ENCODE results near the gene CCDC190. TPM values are rescaled to one million over a fixed set of nuclear protein-coding genes. Genes with fewer than 3 reads are reported as not detected.

The CCDC190 gene
- total RNA-seq, result 0.59 TPM
- long read RNA-seq, result 0 reads

DNA sequence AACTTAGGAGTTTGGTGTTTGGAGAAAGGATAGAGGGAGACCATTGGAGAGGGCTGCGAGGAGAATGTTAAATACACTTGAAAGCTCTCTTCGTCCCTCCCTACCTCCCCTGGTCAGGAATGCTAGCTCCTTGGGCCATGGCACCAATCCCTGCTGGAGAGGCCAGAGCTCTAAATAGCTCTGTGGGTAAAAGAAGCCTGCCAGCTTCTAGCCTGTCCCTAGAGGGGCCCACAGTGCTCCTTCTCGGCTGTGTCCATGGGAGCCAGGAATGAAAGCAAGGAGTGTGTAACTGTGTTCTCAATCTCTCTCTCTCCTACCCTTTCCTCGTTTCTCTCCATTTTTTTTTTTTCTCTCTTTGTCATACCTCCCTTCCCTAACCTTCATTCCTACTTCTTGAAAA, at the start of gene CCDC190:
TSS of gene CCDC190 (minus strand) at position 75 of the 400 bp plus-strand sequence. CDS start 1,529 bp downstream, outside the sequence.
- intact Hi-C loops (cut with DNase I), result no loop called here
- no peak for DNase-seq (ENCODE audit: low spot score)

- intact Hi-C loops (cut with DNase I), result no loop called here
- DNase-seq (ENCODE audit: low spot score), result no peak
Observed at GRCh38 chr1:162910161-162910560, 49.2 kb upstream of the CCDC190 start.

GRCh38 chr1:162908780-162909179, 47.8 kb upstream of the CCDC190 start:
- DNase-seq (ENCODE audit: low spot score), result no peak
- intact Hi-C loops (cut with DNase I), result no loop called here

DNA sequence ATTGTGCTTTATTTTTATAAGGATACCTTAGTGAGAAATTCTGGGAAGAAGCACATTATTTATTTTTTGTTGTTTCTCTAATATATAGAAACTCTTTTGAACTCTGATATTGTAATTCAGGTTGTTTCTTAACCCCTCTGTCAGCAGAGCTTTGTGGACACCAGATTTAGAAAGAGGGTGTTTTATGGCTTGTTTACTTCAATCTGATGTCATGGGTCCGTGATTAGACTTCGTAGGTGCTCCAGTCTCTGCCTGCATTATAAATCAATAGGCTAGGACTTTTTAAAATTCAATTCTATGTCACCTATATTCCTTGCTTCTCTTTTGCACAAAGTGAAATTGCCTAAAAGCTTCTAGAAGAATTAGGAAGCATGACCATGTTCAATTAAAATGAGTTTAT, 47.3 kb upstream of the CCDC190 start:
- intact Hi-C loops (cut with DNase I), result no loop called here
- DNase-seq (ENCODE audit: low spot score), result no peak

DNA sequence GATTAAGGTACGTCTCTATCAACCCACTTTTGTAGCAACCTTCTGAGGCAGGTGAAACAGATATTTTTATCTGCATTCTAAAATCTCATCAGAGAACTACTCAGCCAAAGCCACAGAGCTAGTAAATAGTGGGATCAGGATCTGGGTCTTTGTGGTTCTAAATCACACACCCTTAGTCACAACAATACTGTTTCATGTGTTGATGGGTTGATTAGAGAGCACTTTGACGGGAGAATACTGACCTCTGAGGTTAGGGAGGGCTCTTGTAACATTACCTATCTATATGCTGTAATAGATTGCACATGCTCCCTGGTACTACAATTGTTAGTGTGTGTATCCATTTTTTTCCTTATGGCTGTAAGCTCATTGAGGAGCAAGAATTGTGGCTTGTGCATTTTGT, 45.5 kb upstream of the CCDC190 start:
- no peak for DNase-seq (ENCODE audit: low spot score)
- intact Hi-C loops (cut with DNase I), result no loop called here

- intact Hi-C loops (cut with DNase I), result no loop called here
- DNase-seq (ENCODE audit: low spot score), result no peak
Observed at GRCh38 chr1:162905174-162906158, 44.5 kb upstream of the CCDC190 start.

GRCh38 chr1:162904579-162904978, 43.6 kb upstream of the CCDC190 start:
- DNase-seq (ENCODE audit: low spot score), result no peak
- intact Hi-C loops (cut with DNase I), result no loop called here

GRCh38 chr1:162904023-162904422, 43.0 kb upstream of the CCDC190 start:
- intact Hi-C loops (cut with DNase I), result no loop called here
- DNase-seq (ENCODE audit: low spot score), result no peak

- intact Hi-C loops (cut with DNase I), result no loop called here
Observed at GRCh38 chr1:162903246-162903645, 42.3 kb upstream of the CCDC190 start.

DNA sequence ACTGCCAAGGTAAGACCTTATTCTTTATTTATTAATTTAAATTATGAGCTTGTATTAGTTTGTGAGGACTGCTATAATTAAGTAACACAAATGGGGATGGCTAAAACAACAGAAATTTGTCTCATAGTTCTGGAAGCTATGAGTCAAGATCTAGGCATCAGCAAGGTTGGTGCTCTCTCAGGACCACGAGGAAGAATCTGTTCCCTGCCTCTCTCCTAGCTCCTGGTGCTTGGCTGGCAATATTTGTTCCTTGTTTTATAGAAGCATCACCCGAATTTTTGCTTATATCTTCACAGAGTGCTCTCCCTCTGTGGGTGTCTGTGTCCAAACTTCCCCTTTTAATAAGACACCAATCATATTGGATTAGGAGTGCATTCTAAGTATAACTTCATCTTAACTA, 41.4 kb upstream of the CCDC190 start:
- intact Hi-C loops (cut with DNase I), result no loop called here
- DNase-seq (ENCODE audit: low spot score), result no peak

More at GRCh38 chr1:162903246-162903645, 42.3 kb upstream of the CCDC190 start:
- DNase-seq (ENCODE audit: low spot score), result no peak

- DNase-seq (ENCODE audit: low spot score), result no peak
- intact Hi-C loops (cut with DNase I), result no loop called here
Observed at GRCh38 chr1:162901243-162901642, 40.3 kb upstream of the CCDC190 start.

- no peak for DNase-seq (ENCODE audit: low spot score)
- intact Hi-C loops (cut with DNase I), result no loop called here
Observed at GRCh38 chr1:162899422-162900146, 38.6 kb upstream of the CCDC190 start.

DNA sequence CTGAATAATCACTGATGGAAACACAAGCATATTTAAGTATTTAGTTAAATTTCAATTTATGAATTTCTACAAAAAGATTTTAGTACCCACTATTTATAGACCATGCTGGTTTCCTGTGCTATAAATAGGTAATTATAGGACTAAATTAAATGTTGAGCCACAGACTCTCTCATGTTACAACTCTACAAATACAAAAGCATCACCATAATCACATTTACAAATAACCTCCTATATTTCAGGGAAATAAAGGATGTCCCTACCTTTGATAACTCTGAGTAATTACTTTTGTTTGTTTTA, 32.6 kb upstream of the CCDC190 start:
- DNase-seq (ENCODE audit: low spot score), result no peak
- intact Hi-C loops (cut with DNase I), result no loop called here

- DNase-seq (ENCODE audit: low spot score), result no peak
- intact Hi-C loops (cut with DNase I), result no loop called here
Observed at GRCh38 chr1:162892906-162893611, 32.1 kb upstream of the CCDC190 start.

DNA sequence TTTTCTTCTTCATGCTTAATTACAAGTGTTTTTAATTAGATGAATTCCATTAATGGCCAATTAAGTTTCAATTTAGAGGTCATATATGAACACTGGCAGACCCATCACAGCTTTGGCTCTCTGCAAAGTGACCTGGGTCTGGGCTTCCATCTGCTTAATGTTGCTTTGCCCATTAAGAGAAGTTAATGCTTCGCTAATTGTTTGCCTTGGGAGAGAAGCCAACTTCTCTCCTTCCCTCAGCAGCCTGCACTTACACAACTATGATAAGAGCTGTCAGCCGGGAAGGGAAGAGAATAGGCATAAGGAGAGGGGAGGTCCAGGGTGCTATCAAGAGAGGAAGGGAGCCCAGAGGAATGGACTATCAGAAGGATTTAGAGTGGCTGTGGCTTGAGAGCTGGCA, 29.0 kb upstream of the CCDC190 start:
- intact Hi-C loops (cut with DNase I), result no loop called here
- DNase-seq (ENCODE audit: low spot score), result no peak

GRCh38 chr1:162886705-162887104, 25.7 kb upstream of the CCDC190 start:
- intact Hi-C loops (cut with DNase I), result no loop called here
- no peak for DNase-seq (ENCODE audit: low spot score)

- DNase-seq (ENCODE audit: low spot score), result no peak
- intact Hi-C loops (cut with DNase I), result no loop called here
Observed at GRCh38 chr1:162885265-162885664, 24.3 kb upstream of the CCDC190 start.

- DNase-seq (ENCODE audit: low spot score), result no peak
Observed at GRCh38 chr1:162884831-162885230, 23.9 kb upstream of the CCDC190 start.

GRCh38 chr1:162882248-162882674, 21.3 kb upstream of the CCDC190 start:
- intact Hi-C loops (cut with DNase I), result no loop called here
- no peak for DNase-seq (ENCODE audit: low spot score)

More at GRCh38 chr1:162884831-162885230, 23.9 kb upstream of the CCDC190 start:
- intact Hi-C loops (cut with DNase I), result no loop called here

GRCh38 chr1:162881590-162881989, 20.6 kb upstream of the CCDC190 start:
- intact Hi-C loops (cut with DNase I), result no loop called here
- no peak for DNase-seq (ENCODE audit: low spot score)
